Progenitor cell of endocrine pancreas (in vitro differentiated cells): Measurements from ENCODE around the gene ABHD4. TPM values are rescaled to one million over a fixed set of nuclear protein-coding genes. Genes with fewer than 3 reads are reported as not detected.
A peak's percentile ranks its signal among the peaks of the same experiment; 100 is the strongest.
"Not testable (repeated sequence)": the region's sequence is repeated elsewhere in the genome, so short reads cannot be mapped to it uniquely, and the experiment has no call there.

ENCODE experiments used
- DNase-seq: peaks from one replicate; pipeline ENCODE4 v3.0.0; 2021; ENCODE audit warnings: low spot score; ENCODE audit not compliant: unreplicated experiment
- H3K27ac Mint-ChIP-seq: 2 replicates; pipeline ENCODE4 v1.8.0; 2021; ENCODE audit warnings: mild to moderate bottlenecking, moderate library complexity, mixed read lengths
- H3K27me3 Mint-ChIP-seq: 2 replicates; pipeline ENCODE4 v1.8.0; 2021; ENCODE audit warnings: mixed read lengths
- H3K36me3 Mint-ChIP-seq: 2 replicates; pipeline ENCODE4 v1.8.0; 2022; ENCODE audit warnings: mixed read lengths; ENCODE audit not compliant: insufficient read depth
- H3K4me1 Mint-ChIP-seq: 2 replicates; pipeline ENCODE4 v1.8.0; 2021; ENCODE audit warnings: low read depth, mixed read lengths
- H3K4me3 Mint-ChIP-seq: 2 replicates; pipeline ENCODE4 v1.8.0; 2021; ENCODE audit warnings: low read depth, mild to moderate bottlenecking, moderate library complexity, mixed read lengths
- H3K9me3 Mint-ChIP-seq: 2 replicates; pipeline ENCODE4 v1.8.0; 2021; ENCODE audit warnings: low read depth, mixed read lengths
- total RNA-seq: library from RNA; stranded (reverse); gene quantifications from 2 replicates; pipeline ENCODE4 v1.2.1, GENCODE V29; 2021
- TF ChIP-seq, protein P1 (sequence below): fragments of 200-600 bp; sonication (generic); IDR thresholded peaks from one replicate; pipeline ENCODE4 v1.5.0; 2021; ENCODE audit warnings: antibody characterized with exemption, mild to moderate bottlenecking; ENCODE audit not compliant: unreplicated experiment

The ABHD4 gene
- total RNA-seq, 1 donor from 2014 or later, result 25.6 TPM

- peaks cover 15% of the 10 kb centered on the region for H3K36me3 Mint-ChIP-seq
- no peaks in the 10 kb centered on the region for H3K9me3 Mint-ChIP-seq
- H3K27me3 Mint-ChIP-seq, result no peaks in the 10 kb centered on the region
- TF ChIP-seq, protein P1, sequence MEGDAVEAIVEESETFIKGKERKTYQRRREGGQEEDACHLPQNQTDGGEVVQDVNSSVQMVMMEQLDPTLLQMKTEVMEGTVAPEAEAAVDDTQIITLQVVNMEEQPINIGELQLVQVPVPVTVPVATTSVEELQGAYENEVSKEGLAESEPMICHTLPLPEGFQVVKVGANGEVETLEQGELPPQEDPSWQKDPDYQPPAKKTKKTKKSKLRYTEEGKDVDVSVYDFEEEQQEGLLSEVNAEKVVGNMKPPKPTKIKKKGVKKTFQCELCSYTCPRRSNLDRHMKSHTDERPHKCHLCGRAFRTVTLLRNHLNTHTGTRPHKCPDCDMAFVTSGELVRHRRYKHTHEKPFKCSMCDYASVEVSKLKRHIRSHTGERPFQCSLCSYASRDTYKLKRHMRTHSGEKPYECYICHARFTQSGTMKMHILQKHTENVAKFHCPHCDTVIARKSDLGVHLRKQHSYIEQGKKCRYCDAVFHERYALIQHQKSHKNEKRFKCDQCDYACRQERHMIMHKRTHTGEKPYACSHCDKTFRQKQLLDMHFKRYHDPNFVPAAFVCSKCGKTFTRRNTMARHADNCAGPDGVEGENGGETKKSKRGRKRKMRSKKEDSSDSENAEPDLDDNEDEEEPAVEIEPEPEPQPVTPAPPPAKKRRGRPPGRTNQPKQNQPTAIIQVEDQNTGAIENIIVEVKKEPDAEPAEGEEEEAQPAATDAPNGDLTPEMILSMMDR, result no peak
- H3K4me3 Mint-ChIP-seq, result no peak overlapping the region
- H3K4me1 Mint-ChIP-seq, result peaks cover 12% of the 10 kb centered on the region
- DNase-seq, result no peak
- no peak overlapping the region for H3K27ac Mint-ChIP-seq
Measured at GRCh38 chr14:22579236-22579635, 18.9 kb upstream of the ABHD4 start.

- Mint-ChIP-seq H3K4me3 (no peak overlapping the region), H3K27me3 (no peaks in the 10 kb centered on the region), H3K4me1 (peaks cover 12% of the 10 kb centered on the region), H3K36me3 (peaks cover 11% of the 10 kb centered on the region), H3K9me3 (no peaks in the 10 kb centered on the region), H3K27ac (no peak overlapping the region)
- no peak for DNase-seq
- TF ChIP-seq, protein P1, result no peak
Measured at GRCh38 chr14:22579881-22580280, 18.2 kb upstream of the ABHD4 start.

DNA sequence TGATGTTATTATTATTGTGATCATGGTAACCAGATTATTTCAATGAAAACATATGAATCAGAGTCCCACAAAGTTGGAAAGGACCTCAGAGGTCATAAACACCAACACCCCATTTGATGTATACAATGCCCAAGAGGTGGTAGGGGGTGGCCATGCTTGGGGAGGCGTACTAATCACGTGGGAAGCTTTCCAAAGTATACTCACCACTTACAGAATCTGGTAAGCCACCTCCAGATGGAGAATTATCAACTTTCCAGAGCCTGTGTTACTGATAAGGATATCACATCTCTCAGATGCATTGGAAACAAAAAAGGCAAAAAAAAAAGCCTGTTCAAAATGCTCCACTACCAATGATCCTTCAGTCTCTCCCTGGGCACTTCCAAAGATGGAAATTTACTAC, 17.5 kb upstream of the ABHD4 start:
- H3K4me1 Mint-ChIP-seq, result peaks cover 12% of the 10 kb centered on the region
- H3K27ac Mint-ChIP-seq, result no peak overlapping the region
- H3K4me3 Mint-ChIP-seq, result no peak overlapping the region
- TF ChIP-seq, protein P1, result no peak
- H3K9me3 Mint-ChIP-seq, result no peaks in the 10 kb centered on the region
- no peaks in the 10 kb centered on the region for H3K27me3 Mint-ChIP-seq
- H3K36me3 Mint-ChIP-seq, result peaks cover 10% of the 10 kb centered on the region
- no peak for DNase-seq

- Mint-ChIP-seq H3K4me1 (peaks cover 21% of the 10 kb centered on the region), H3K27ac (no peak overlapping the region), H3K9me3 (no peaks in the 10 kb centered on the region), H3K4me3 (no peak overlapping the region), H3K36me3 (peaks cover 8% of the 10 kb centered on the region), H3K27me3 (no peaks in the 10 kb centered on the region)
- TF ChIP-seq, protein P1, result no peak
- no peak for DNase-seq
Measured at GRCh38 chr14:22583994-22584393, 14.1 kb upstream of the ABHD4 start.

DNA sequence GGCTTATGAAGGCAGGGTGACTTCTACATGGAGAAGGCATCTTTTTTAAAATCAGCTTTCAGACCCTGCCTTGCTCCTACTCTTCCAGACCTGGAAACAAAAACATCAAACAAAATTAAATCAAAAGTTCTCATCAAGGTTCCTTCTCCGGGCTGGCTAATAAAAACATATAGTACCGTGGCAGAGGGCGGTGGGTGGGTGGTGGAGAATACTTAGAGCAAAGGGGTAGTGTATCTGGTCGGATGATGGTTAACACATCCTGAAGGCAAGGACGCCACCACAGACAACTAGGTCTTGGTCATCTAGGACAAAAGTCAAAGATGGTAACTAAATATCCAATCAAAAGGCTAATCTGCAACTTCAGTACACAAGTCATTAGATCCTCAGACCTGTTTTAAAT, 10.9 kb upstream of the ABHD4 start:
- Mint-ChIP-seq H3K27ac (no peak overlapping the region), H3K36me3 (peaks cover 4% of the 10 kb centered on the region)

GRCh38 chr14:22587677-22588422, 10.2 kb upstream of the ABHD4 start:
- Mint-ChIP-seq H3K4me1 (peaks cover 16% of the 10 kb centered on the region), H3K27ac (peak overlapping the region; percentile 98), H3K4me3 (peak overlapping the region; percentile 97)
- not testable (repeated sequence) for H3K36me3 Mint-ChIP-seq, H3K9me3 Mint-ChIP-seq, H3K27me3 Mint-ChIP-seq, DNase-seq

More for the DNA sequence above, 10.9 kb upstream of the ABHD4 start:
- H3K9me3 Mint-ChIP-seq, result no peaks in the 10 kb centered on the region
- TF ChIP-seq, protein P1, result no peak
- no peaks in the 10 kb centered on the region for H3K27me3 Mint-ChIP-seq
- peaks cover 16% of the 10 kb centered on the region for H3K4me1 Mint-ChIP-seq
- peak overlapping the region; percentile 15 for H3K4me3 Mint-ChIP-seq
- DNase-seq, result no peak
